Hepatocyte (in vitro differentiated cells): Measurements from ENCODE around the gene SIRPG.

ENCODE experiments used
- CTCF ChIP-seq: fragments of 200-600 bp; sonication (generic); IDR thresholded peaks from 2 replicates; pipeline ENCODE4 v1.5.1; 2016; ENCODE audit warnings: antibody characterized with exemption, mild to moderate bottlenecking; ENCODE audit not compliant: poor library complexity
- EZH2 ChIP-seq: fragments of 200-600 bp; sonication (generic); IDR thresholded peaks from 2 replicates; pipeline ENCODE4 v1.6.1; 2016; ENCODE audit warnings: antibody characterized with exemption, mild to moderate bottlenecking, borderline replicate concordance
- EZH2phosphoT487 ChIP-seq: fragments of 200-600 bp; sonication (generic); IDR thresholded peaks from one replicate; pipeline ENCODE4 v1.6.1; 2018; ENCODE audit warnings: antibody characterized with exemption, mild to moderate bottlenecking, low read depth, moderate library complexity; ENCODE audit not compliant: unreplicated experiment, severe bottlenecking

- TF ChIP-seq CTCF: no peak
- TF ChIP-seq EZH2: no peak
- TF ChIP-seq EZH2phosphoT487: no peak
Measured at GRCh38 chr20:1588533-1589460, 68.8 kb downstream of the SIRPG start.
